ENCODE results near the gene IMPA2. TPM values are rescaled to one million over a fixed set of nuclear protein-coding genes. Genes with fewer than 3 reads are reported as not detected.

Gene IMPA2
- total RNA-seq, 1 experiment from 2014 or later: 34.8 TPM

DNA sequence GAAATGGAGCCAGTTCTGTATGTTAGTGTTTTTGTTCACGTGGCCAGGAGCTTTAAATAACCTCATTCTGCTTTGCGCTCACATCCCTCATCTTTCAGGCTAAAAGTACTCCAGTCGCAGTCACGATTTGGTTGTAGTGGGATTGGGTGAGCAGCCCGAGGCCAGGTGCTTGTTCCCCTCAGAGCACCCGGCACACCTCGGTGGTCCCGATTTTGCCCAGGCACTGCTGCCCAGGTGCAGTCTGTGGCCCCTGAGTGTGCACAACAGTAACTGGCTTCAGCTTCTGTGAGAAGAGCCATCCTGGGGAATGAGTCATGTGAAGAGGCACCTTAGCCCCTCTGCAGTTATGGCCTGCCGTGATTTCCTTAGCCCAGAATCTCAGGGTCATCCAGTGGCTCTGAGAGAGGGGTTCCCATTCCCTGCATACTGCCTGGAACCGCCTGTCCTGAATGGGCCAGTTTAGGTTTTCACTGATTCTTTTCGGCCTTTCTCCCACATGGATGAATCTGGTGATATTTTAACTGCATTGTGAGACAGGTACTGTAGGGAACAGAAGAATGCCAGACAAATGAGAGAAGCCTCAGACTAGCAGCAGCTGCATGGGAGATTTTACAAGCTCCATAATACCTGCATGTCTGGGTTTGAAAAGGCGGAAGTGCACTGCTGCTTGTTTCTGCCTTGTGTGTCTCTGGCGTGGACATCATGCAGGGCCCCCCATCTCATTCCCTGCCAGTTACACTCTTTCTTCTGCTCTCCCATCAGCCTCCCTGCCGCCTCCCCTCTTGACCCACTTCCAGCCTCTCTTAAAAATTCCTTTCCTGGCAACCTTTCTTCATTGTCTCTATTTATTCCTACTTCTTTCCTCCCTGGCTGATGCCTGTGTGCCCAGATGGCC is 33.5 kb downstream of the IMPA2 start:
- intact Hi-C loops (cut with micrococcal nuclease; ENCODE audit: unreplicated experiment): no loop called here
- Mint-ChIP-seq H3K4me1 (ENCODE audit: low read depth, unreplicated experiment) (peaks cover 12% of the 10 kb centered on the region), H3K4me3 (ENCODE audit: low read depth, unreplicated experiment) (no peak overlapping the region), H3K9me3 (ENCODE audit: low read depth, unreplicated experiment) (no peaks in the 10 kb centered on the region), H3K36me3 (ENCODE audit: insufficient read depth, unreplicated experiment) (peaks cover 10% of the 10 kb centered on the region), H3K27ac (ENCODE audit: unreplicated experiment) (no peak overlapping the region), H3K27me3 (ENCODE audit: unreplicated experiment) (no peaks in the 10 kb centered on the region)
- no TSS peak for BruUV-seq (replicated peaks)
- TF ChIP-seq, protein P1, sequence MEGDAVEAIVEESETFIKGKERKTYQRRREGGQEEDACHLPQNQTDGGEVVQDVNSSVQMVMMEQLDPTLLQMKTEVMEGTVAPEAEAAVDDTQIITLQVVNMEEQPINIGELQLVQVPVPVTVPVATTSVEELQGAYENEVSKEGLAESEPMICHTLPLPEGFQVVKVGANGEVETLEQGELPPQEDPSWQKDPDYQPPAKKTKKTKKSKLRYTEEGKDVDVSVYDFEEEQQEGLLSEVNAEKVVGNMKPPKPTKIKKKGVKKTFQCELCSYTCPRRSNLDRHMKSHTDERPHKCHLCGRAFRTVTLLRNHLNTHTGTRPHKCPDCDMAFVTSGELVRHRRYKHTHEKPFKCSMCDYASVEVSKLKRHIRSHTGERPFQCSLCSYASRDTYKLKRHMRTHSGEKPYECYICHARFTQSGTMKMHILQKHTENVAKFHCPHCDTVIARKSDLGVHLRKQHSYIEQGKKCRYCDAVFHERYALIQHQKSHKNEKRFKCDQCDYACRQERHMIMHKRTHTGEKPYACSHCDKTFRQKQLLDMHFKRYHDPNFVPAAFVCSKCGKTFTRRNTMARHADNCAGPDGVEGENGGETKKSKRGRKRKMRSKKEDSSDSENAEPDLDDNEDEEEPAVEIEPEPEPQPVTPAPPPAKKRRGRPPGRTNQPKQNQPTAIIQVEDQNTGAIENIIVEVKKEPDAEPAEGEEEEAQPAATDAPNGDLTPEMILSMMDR (IDR thresholded peaks at IDR 0.05; ENCODE audit: unreplicated experiment): no peak
- CTCF ChIA-PET: no interaction called here
- no peak for DNase-seq

DNA sequence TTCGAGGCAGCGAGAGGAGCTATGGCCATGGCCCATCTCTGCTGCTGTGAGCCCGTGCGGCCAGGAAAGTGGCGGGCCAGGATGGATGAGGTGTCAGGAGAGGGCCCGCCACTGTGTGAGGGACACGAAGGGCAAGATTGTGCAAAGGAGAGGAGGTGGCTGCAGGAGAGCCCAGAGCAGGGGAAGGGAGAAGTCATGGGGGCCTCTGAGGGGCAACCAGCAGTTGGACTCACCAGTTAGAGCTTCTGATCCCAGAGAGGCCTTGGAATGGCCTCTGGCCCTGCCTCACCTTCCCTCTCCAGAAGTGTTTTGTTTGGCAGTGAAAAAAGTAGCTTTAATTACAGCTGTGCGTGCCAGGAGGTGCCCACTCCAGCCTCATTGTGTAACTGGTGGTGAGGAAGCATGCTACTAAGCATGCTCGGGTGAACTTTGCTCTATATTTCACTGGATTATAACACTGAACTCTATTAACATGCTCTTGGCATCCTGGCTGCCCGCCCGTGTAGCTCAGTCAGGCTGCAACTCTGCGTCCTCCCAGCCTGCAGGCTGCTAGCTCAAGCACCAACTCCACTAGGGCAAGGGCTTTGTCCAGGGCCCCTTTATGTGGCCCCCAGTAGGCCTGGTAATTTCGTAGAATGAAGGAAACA is 34.2 kb downstream of the IMPA2 start:
- TF ChIP-seq, protein P1 (IDR thresholded peaks at IDR 0.05; ENCODE audit: unreplicated experiment): no peak
- H3K4me1 Mint-ChIP-seq (ENCODE audit: low read depth, unreplicated experiment): peaks cover 12% of the 10 kb centered on the region
- intact Hi-C loops (cut with micrococcal nuclease; ENCODE audit: unreplicated experiment): no loop called here
- H3K27me3 Mint-ChIP-seq (ENCODE audit: unreplicated experiment): no peaks in the 10 kb centered on the region
- H3K27ac Mint-ChIP-seq (ENCODE audit: unreplicated experiment): no peak overlapping the region
- CTCF ChIA-PET: no interaction called here
- BruUV-seq (replicated peaks): no TSS peak
- no peak for DNase-seq
- no peak overlapping the region for H3K4me3 Mint-ChIP-seq (ENCODE audit: low read depth, unreplicated experiment)
- H3K9me3 Mint-ChIP-seq (ENCODE audit: low read depth, unreplicated experiment): no peaks in the 10 kb centered on the region
- peaks cover 10% of the 10 kb centered on the region for H3K36me3 Mint-ChIP-seq (ENCODE audit: insufficient read depth, unreplicated experiment)

DNA sequence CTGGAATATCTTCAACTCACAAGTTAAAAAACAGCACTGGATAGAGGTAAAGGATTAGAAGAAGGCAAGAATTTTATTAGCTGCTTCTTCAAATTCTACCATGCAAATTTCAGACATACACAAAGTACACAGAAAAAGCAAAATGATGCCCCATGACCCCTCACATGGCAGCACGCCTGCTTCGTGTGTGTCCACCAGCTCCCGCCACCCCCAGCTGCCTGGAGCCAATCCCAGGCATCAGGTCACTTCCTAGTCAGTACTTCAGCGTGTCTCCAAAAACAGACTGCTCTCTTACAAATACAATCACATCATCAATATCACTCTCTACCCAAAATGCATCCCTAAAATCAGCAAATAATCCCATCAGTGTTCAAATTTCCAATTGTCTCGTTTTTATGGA is 35.8 kb downstream of the IMPA2 start:
- H3K4me3 Mint-ChIP-seq (ENCODE audit: low read depth, unreplicated experiment): no peak overlapping the region
- no peak for DNase-seq
- H3K27me3 Mint-ChIP-seq (ENCODE audit: unreplicated experiment): no peaks in the 10 kb centered on the region
- no peak overlapping the region for H3K27ac Mint-ChIP-seq (ENCODE audit: unreplicated experiment)
- CTCF ChIA-PET: no interaction called here
- peaks cover 12% of the 10 kb centered on the region for H3K4me1 Mint-ChIP-seq (ENCODE audit: low read depth, unreplicated experiment)
- H3K9me3 Mint-ChIP-seq (ENCODE audit: low read depth, unreplicated experiment): no peaks in the 10 kb centered on the region
- BruUV-seq (replicated peaks): no TSS peak
- H3K36me3 Mint-ChIP-seq (ENCODE audit: insufficient read depth, unreplicated experiment): peaks cover 10% of the 10 kb centered on the region
- intact Hi-C loops (cut with micrococcal nuclease; ENCODE audit: unreplicated experiment): no loop called here
- TF ChIP-seq, protein P1 (IDR thresholded peaks at IDR 0.05; ENCODE audit: unreplicated experiment): no peak

DNA sequence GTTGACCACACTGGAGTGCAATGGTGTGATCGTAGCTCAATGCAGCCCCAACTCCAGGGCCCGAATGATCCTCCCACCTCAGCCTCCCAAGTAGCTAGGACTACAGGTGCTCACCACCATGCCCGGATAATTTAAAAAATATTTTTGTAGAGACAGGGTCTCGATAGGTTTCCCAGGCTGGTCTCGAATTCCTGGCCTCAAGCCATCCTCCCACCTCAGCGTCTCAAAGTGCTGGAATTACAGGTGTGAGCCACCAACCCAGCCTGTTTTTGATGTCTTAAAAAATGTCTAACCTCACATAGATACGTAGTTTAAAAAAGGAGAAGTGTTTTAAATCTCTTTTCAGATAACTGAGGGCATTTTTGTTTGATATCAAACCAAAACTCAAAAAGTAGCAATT is 37.6 kb downstream of the IMPA2 start:
- H3K4me1 Mint-ChIP-seq (ENCODE audit: low read depth, unreplicated experiment): peaks cover 12% of the 10 kb centered on the region
- intact Hi-C loops (cut with micrococcal nuclease; ENCODE audit: unreplicated experiment): no loop called here
- no peak for DNase-seq
- TF ChIP-seq, protein P1 (IDR thresholded peaks at IDR 0.05; ENCODE audit: unreplicated experiment): no peak
- H3K27ac Mint-ChIP-seq (ENCODE audit: unreplicated experiment): no peak overlapping the region
- BruUV-seq (replicated peaks): no TSS peak
- no peaks in the 10 kb centered on the region for H3K27me3 Mint-ChIP-seq (ENCODE audit: unreplicated experiment)
- H3K9me3 Mint-ChIP-seq (ENCODE audit: low read depth, unreplicated experiment): no peaks in the 10 kb centered on the region
- H3K36me3 Mint-ChIP-seq (ENCODE audit: insufficient read depth, unreplicated experiment): peaks cover 10% of the 10 kb centered on the region
- H3K4me3 Mint-ChIP-seq (ENCODE audit: low read depth, unreplicated experiment): no peak overlapping the region
- CTCF ChIA-PET: interaction anchor here (1.1 kb wide), 1 partner anchor 20 kb away, joined by 3 read pairs; no protein-coding TSS in a partner anchor
